Measurements from ENCODE around the gene PTPRN2.

- TF ChIP-seq CTCF (conservative IDR thresholded peaks at IDR 0.05): no peak
- TF ChIP-seq EZH2 (IDR thresholded peaks at IDR 0.05; ENCODE audit: low read depth): no peak
Measured at GRCh38 chr7:158050978-158051651, 536.5 kb downstream of the PTPRN2 start.

Measured in PC-9 (cell line).